GM12878 (cell line): ENCODE measurements around the gene TRAF3IP3. TPM values are rescaled to one million over a fixed set of nuclear protein-coding genes. Genes with fewer than 3 reads are reported as not detected.

Source experiments
- CBX5 ChIP-seq: sonication (generic); IDR thresholded peaks from 2 replicates; pipeline ENCODE4 v1.6.1; 2016; ENCODE audit warnings: low read depth, moderate library complexity, mild to moderate bottlenecking, inconsistent platforms
- CUX1 ChIP-seq: IDR thresholded peaks from 2 replicates; pipeline ENCODE4 v1.6.1; 2012; ENCODE audit warnings: improper control_type of control experiment, low read depth, low read length; ENCODE audit not compliant: insufficient replicate concordance
- EP300 ChIP-seq, 2 experiments: fragments of 150-350 bp in 1 of 2; IDR thresholded peaks; 2 replicates each; pipeline ENCODE4 v1.6.1; 2011 to 2012; ENCODE audit warnings: low read depth in 2 of 2, low read length in 2 of 2, borderline replicate concordance in 1 of 2, improper control_type of control experiment in 1 of 2, inconsistent platforms in 1 of 2; ENCODE audit not compliant: control insufficient read depth in 1 of 2
- HDAC6 ChIP-seq: fragments of 200-600 bp; sonication (generic); IDR thresholded peaks from one replicate; pipeline ENCODE4 v1.8.0; 2017; ENCODE audit warnings: antibody characterized with exemption; ENCODE audit not compliant: unreplicated experiment
- LARP7 ChIP-seq: fragments of 450-650 bp; IDR thresholded peaks from 2 replicates; pipeline ENCODE4 v1.6.1; 2017; ENCODE audit warnings: mild to moderate bottlenecking
- RAD51 ChIP-seq: fragments of 450-650 bp; IDR thresholded peaks from 2 replicates; pipeline ENCODE4 v1.6.1; 2016; ENCODE audit warnings: moderate library complexity, mild to moderate bottlenecking, inconsistent platforms
- RBBP5 ChIP-seq: fragments of 200-600 bp; sonication (generic); conservative IDR thresholded peaks from 2 replicates; pipeline ENCODE4 v1.6.1; 2016
- SKIL ChIP-seq: fragments of 450-650 bp; IDR thresholded peaks from 2 replicates; pipeline ENCODE4 v1.6.1; 2017; ENCODE audit warnings: mild to moderate bottlenecking, low read depth, inconsistent platforms; ENCODE audit not compliant: poor library complexity, severe bottlenecking
- SRF ChIP-seq, 2 experiments: IDR thresholded peaks; 2 replicates each; pipeline ENCODE4 v1.6.1; 2011; ENCODE audit warnings: low read depth in 2 of 2, low read length in 2 of 2, mild to moderate bottlenecking in 1 of 2, moderate library complexity in 1 of 2
- polyA plus RNA-seq, 11 experiments: library from polyadenylated mRNA; depleted of rRNA in 4 of 11; unstranded in 6 of 11; stranded (reverse) in 5 of 11; fragments of >200 nt; fragmentation: Nextera tagmentation in 4 of 11; fragmentation: Illumina TruSeq in 1 of 11; extraction: Ambion mirVana in 4 of 11; extraction: Trizol in 1 of 11; gene quantifications; 1 replicate in 1 of 11; 2 replicates in 10 of 11; pipeline versions ENCODE4 v1.2.1 to v1.2.3, GENCODE V29; 2011 to 2016; ENCODE audit warnings: inconsistent platforms in 2 of 11, missing spikeins in 2 of 11, low read depth in 1 of 11
- total RNA-seq, 4 experiments: library from RNA; depleted of rRNA in 3 of 4; stranded (reverse); fragments of >200 nt in 3 of 4; fragmentation: Illumina TruSeq in 1 of 4; extraction: Trizol in 1 of 4; gene quantifications; 2 replicates each; pipeline versions ENCODE4 v1.2.1 to v1.2.3, GENCODE V29; 2013 to 2021
- TF ChIP-seq, protein P1 (sequence below): fragments of 450-650 bp; IDR thresholded peaks from 2 replicates; pipeline ENCODE4 v1.6.1; 2018; ENCODE audit warnings: borderline replicate concordance, mild to moderate bottlenecking; ENCODE audit not compliant: partially characterized antibody
- TF ChIP-seq, protein P2 (sequence below): fragments of 450-650 bp; formaldehyde crosslinking; IDR thresholded peaks from 2 replicates; pipeline ENCODE4 v1.4.0; 2020; ENCODE audit warnings: mild to moderate bottlenecking, moderate library complexity
- TF ChIP-seq, protein P3 (sequence below): fragments of 450-650 bp; IDR thresholded peaks from 2 replicates; pipeline ENCODE4 v1.6.1; 2017; ENCODE audit warnings: low read depth, mild to moderate bottlenecking, moderate library complexity

Gene TRAF3IP3
- total and polyA plus RNA-seq, 10 of the 15 experiments (the other 5 are each of a cell fraction or from before 2014, with no cell fraction given) = 61.6 to 121 (median 96.5) TPM

DNA sequence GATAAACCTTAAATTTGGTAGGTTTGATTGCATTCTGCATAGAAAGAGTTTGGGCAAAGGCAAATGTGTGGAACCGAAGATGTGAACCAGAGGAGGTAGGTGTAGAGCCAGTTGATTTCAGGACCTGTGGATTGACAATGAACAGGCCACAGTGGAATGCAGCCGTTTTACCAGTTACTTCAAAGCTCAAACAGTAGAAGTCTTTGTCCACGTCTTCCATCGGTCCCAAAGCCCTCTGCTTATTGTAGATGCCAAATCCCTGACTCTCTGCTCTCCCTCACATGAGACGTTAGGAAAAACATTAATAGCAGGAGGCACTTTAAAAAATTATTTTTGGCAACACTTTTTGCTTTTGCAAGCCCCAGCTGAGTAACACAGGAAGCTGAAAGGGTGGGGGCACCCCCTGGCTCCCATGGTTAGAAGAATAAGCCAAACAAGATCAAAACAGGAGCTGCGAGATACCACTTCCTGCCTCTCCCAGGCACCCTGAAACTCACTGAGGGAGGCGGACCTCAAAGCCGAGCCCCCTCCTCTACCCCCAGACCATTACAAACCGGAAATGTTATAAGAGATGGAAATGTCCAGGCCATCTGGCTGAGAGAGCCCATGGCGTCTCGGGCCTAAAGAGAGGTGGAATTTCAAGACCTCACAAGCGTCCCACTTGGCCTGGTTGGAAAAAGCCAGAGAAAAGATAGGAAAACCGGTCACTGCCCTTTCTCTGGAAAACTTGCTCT, 13.5 kb downstream of the TRAF3IP3 start (continued):
- peak; percentile 86 for TF ChIP-seq CUX1
- peak; percentile 73 for TF ChIP-seq SKIL
- TF ChIP-seq CBX5 = no peak
- TF ChIP-seq, protein P1, sequence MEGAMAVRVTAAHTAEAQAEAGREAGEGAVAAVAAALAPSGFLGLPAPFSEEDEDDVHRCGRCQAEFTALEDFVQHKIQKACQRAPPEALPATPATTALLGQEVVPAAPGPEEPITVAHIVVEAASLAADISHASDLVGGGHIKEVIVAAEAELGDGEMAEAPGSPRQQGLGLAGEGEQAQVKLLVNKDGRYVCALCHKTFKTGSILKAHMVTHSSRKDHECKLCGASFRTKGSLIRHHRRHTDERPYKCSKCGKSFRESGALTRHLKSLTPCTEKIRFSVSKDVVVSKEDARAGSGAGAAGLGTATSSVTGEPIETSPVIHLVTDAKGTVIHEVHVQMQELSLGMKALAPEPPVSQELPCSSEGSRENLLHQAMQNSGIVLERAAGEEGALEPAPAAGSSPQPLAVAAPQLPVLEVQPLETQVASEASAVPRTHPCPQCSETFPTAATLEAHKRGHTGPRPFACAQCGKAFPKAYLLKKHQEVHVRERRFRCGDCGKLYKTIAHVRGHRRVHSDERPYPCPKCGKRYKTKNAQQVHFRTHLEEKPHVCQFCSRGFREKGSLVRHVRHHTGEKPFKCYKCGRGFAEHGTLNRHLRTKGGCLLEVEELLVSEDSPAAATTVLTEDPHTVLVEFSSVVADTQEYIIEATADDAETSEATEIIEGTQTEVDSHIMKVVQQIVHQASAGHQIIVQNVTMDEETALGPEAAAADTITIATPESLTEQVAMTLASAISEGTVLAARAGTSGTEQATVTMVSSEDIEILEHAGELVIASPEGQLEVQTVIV = no peak
- TF ChIP-seq EP300 (IDR thresholded peaks at IDR 0.05; ENCODE audit: borderline replicate concordance in 1 of 2, control insufficient read depth in 1 of 2, low read depth in 2 of 2, low read length in 2 of 2) = peak; percentile 73 to 79; a peak in 3 of 4 replicates
- TF ChIP-seq LARP7 = 0 out of 2 replicates have a peak, but pooled peaks have one; percentile 28
- no peak for TF ChIP-seq RBBP5
- TF ChIP-seq HDAC6 = no peak
- TF ChIP-seq, protein P2, sequence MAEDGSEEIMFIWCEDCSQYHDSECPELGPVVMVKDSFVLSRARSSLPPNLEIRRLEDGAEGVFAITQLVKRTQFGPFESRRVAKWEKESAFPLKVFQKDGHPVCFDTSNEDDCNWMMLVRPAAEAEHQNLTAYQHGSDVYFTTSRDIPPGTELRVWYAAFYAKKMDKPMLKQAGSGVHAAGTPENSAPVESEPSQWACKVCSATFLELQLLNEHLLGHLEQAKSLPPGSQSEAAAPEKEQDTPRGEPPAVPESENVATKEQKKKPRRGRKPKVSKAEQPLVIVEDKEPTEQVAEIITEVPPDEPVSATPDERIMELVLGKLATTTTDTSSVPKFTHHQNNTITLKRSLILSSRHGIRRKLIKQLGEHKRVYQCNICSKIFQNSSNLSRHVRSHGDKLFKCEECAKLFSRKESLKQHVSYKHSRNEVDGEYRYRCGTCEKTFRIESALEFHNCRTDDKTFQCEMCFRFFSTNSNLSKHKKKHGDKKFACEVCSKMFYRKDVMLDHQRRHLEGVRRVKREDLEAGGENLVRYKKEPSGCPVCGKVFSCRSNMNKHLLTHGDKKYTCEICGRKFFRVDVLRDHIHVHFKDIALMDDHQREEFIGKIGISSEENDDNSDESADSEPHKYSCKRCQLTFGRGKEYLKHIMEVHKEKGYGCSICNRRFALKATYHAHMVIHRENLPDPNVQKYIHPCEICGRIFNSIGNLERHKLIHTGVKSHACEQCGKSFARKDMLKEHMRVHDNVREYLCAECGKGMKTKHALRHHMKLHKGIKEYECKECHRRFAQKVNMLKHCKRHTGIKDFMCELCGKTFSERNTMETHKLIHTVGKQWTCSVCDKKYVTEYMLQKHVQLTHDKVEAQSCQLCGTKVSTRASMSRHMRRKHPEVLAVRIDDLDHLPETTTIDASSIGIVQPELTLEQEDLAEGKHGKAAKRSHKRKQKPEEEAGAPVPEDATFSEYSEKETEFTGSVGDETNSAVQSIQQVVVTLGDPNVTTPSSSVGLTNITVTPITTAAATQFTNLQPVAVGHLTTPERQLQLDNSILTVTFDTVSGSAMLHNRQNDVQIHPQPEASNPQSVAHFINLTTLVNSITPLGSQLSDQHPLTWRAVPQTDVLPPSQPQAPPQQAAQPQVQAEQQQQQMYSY = no peak
- TF ChIP-seq SRF (IDR thresholded peaks at IDR 0.05; ENCODE audit: low read depth in 2 of 2, low read length in 2 of 2) = peak in 1 of 2 experiments; percentile 64; a peak in 1 of 4 replicates
- TF ChIP-seq, protein P3, sequence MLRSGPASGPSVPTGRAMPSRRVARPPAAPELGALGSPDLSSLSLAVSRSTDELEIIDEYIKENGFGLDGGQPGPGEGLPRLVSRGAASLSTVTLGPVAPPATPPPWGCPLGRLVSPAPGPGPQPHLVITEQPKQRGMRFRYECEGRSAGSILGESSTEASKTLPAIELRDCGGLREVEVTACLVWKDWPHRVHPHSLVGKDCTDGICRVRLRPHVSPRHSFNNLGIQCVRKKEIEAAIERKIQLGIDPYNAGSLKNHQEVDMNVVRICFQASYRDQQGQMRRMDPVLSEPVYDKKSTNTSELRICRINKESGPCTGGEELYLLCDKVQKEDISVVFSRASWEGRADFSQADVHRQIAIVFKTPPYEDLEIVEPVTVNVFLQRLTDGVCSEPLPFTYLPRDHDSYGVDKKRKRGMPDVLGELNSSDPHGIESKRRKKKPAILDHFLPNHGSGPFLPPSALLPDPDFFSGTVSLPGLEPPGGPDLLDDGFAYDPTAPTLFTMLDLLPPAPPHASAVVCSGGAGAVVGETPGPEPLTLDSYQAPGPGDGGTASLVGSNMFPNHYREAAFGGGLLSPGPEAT = peak; percentile 85
- TF ChIP-seq RAD51 = no peak; the same call in 1 of the 2 replicates
